ENCODE measurements around the gene LINGO4. TPM values are rescaled to one million over a fixed set of nuclear protein-coding genes. Genes with fewer than 3 reads are reported as not detected.

Gene LINGO4
- total RNA-seq, 1 experiment from 2014 or later, result 0.07 TPM

DNA sequence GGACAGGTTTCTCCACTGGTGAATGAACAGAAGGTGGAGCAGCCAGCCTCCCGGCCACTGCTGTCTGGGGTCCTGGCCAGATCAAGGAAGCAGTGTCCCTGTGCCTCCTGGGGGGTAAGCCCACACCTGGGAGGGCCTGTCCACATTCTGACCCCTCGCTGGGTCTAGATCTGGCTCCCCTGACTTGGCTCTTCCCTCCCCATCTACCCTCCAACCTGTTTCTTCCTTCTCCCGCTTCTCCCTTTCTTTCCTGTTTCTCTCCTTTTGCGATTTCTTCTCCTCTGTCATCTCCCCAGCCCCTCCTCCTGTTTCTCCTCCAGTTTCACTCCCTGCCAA, 26.0 kb upstream of the LINGO4 start:
- Histone ChIP-seq H3K4me1 (ENCODE audit: low read length) (no peaks in the 10 kb centered on the region), H3K36me3 (ENCODE audit: insufficient read depth, low read length) (no peaks in the 10 kb centered on the region), H3K4me3 (ENCODE audit: low read length) (no peak overlapping the region), H4K20me1 (ENCODE audit: insufficient read depth, low read depth, low read length) (no peaks in the 10 kb centered on the region), H3K9me2 (replicated peaks; ENCODE audit: insufficient read depth, low read length) (no peaks in the 10 kb centered on the region), H3K79me2 (ENCODE audit: low read length) (no peaks in the 10 kb centered on the region), H3K9me3 (ENCODE audit: low read length) (no peaks in the 10 kb centered on the region), H3K27ac (ENCODE audit: low read length) (no peak overlapping the region), H3K4me2 (ENCODE audit: low read depth, low read length, poor library complexity, severe bottlenecking) (no peak overlapping the region), H2AFZ (ENCODE audit: low read length) (no peak overlapping the region), H3K9ac (ENCODE audit: low read length) (no peak overlapping the region), H3K27me3 (ENCODE audit: low read length) (no peaks in the 10 kb centered on the region)
- no peak for DNase-seq

DNA sequence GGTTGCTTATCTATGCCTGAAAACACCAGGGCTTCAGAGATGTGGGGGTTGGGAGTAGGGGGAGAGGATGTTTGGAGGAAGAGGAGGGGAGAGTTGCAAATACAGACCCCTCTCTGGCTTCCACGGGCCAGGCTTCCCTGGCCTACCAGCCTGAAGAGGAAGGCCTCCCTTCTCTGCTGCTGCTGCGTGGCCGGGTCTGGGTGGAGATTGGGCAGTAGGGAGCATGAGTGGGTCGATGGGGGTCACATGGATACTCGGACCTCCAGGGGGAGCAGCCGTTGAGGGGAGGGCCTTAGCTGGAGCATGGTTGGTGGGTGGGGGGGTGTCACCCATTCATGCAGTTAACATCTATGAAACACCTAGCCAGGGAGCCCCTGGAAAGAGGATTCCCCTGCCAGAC, 24.8 kb upstream of the LINGO4 start:
- Histone ChIP-seq H4K20me1 (ENCODE audit: insufficient read depth, low read depth, low read length) (no peaks in the 10 kb centered on the region), H3K9ac (ENCODE audit: low read length) (no peak overlapping the region), H3K79me2 (ENCODE audit: low read length) (no peaks in the 10 kb centered on the region), H3K9me3 (ENCODE audit: low read length) (no peaks in the 10 kb centered on the region), H2AFZ (ENCODE audit: low read length) (no peak overlapping the region), H3K9me2 (replicated peaks; ENCODE audit: insufficient read depth, low read length) (no peaks in the 10 kb centered on the region), H3K4me1 (ENCODE audit: low read length) (no peaks in the 10 kb centered on the region), H3K27me3 (ENCODE audit: low read length) (no peaks in the 10 kb centered on the region), H3K4me3 (ENCODE audit: low read length) (no peak overlapping the region), H3K27ac (ENCODE audit: low read length) (no peak overlapping the region), H3K4me2 (ENCODE audit: low read depth, low read length, poor library complexity, severe bottlenecking) (no peak overlapping the region), H3K36me3 (ENCODE audit: insufficient read depth, low read length) (no peaks in the 10 kb centered on the region)
- DNase-seq, result no peak

DNA sequence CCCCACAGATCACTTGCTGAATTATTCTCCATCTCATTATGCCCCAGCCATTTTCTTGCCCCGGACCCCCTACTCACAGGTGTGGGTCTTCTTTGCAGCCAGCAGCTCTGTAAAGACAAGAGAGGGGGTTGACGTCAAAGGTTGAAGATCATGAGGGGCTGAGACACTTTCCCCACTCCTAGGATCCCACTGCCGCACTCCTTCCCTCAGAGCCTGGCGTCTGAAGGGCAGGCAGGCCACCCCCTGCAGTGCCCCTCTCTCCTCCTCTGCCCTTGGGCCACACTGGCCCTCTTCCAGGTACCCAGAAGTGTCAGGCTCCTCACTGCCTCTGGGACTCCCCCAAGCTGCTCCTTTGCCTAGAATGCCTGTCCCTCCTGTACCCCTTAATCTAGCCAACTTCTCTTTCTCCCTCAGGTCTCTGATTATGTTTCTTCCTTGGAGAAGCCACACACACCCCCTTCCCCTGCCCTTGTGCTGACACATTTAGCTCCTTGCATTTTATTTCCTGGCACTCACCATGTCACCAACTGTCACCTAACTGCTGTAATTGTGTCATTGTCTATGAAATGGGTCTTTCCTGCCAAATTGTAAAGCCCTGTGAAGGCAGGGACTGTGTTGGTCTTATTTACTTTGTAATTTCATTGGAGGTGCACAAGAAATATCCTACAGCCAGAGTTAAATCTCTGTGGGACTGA, 24.3 kb upstream of the LINGO4 start:
- Histone ChIP-seq H4K20me1 (ENCODE audit: insufficient read depth, low read depth, low read length) (no peaks in the 10 kb centered on the region), H3K27me3 (ENCODE audit: low read length) (no peaks in the 10 kb centered on the region), H3K79me2 (ENCODE audit: low read length) (no peaks in the 10 kb centered on the region), H2AFZ (ENCODE audit: low read length) (no peak overlapping the region), H3K4me1 (ENCODE audit: low read length) (no peaks in the 10 kb centered on the region), H3K36me3 (ENCODE audit: insufficient read depth, low read length) (no peaks in the 10 kb centered on the region), H3K27ac (ENCODE audit: low read length) (no peak overlapping the region), H3K9me3 (ENCODE audit: low read length) (no peaks in the 10 kb centered on the region), H3K9ac (ENCODE audit: low read length) (no peak overlapping the region), H3K4me2 (ENCODE audit: low read depth, low read length, poor library complexity, severe bottlenecking) (no peak overlapping the region), H3K9me2 (replicated peaks; ENCODE audit: insufficient read depth, low read length) (no peaks in the 10 kb centered on the region), H3K4me3 (ENCODE audit: low read length) (no peak overlapping the region)
- DNase-seq, result no peak

DNA sequence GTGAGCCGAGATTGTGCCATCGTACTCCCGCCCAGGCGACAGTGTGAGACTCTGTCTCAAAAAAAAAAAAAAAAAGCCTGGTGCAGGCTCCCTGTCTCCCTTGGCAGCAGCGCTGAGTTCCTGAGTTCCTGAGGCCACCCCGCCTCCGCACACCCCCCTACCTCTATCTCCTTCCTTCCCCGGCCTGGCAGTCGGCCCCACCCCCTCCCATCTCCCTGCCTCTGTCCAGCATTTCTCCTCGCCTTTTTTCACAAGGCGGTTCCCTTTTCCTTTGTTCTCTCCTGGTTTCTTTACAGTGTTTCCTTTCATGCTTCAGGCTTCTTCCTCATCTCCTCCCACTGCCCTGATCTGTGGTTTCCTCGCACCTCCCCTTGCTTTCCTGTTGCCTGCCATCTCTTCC, 23.7 kb upstream of the LINGO4 start:
- H3K9me2 ChIP-seq (replicated peaks; ENCODE audit: insufficient read depth, low read length), result no peaks in the 10 kb centered on the region
- H3K79me2 ChIP-seq (ENCODE audit: low read length), result no peaks in the 10 kb centered on the region
- H3K9ac ChIP-seq (ENCODE audit: low read length), result no peak overlapping the region
- H3K36me3 ChIP-seq (ENCODE audit: insufficient read depth, low read length), result no peaks in the 10 kb centered on the region
- no peak overlapping the region for H3K4me2 ChIP-seq (ENCODE audit: low read depth, low read length, poor library complexity, severe bottlenecking)
- no peaks in the 10 kb centered on the region for H3K9me3 ChIP-seq (ENCODE audit: low read length)
- no peak overlapping the region for H3K4me3 ChIP-seq (ENCODE audit: low read length)
- H3K4me1 ChIP-seq (ENCODE audit: low read length), result no peaks in the 10 kb centered on the region
- no peak for DNase-seq
- H3K27me3 ChIP-seq (ENCODE audit: low read length), result no peaks in the 10 kb centered on the region
- no peak overlapping the region for H3K27ac ChIP-seq (ENCODE audit: low read length)
- H2AFZ ChIP-seq (ENCODE audit: low read length), result no peak overlapping the region
- H4K20me1 ChIP-seq (ENCODE audit: insufficient read depth, low read depth, low read length), result no peaks in the 10 kb centered on the region

DNA sequence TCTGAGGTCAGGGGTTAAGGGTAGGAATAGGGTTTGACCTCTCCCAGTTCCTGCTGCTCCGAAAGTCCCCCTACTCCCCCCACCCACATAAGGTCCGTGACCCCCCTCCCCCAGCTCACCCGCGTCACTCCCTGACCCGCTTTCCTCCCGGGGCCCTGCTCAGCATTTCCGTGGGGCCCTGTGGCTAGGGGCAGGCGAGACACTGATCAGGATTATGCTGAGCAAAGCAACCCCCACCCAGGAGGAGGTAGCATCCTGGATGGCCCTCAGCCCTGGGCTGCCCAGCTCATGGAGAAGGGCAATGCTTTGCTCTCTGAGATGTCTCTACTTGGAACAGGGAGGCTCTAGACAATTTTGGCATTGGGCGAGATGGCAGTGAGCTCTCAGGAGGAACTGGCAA, 22.6 kb upstream of the LINGO4 start:
- no peaks in the 10 kb centered on the region for H3K36me3 ChIP-seq (ENCODE audit: insufficient read depth, low read length)
- no peaks in the 10 kb centered on the region for H3K79me2 ChIP-seq (ENCODE audit: low read length)
- no peak for DNase-seq
- H3K4me1 ChIP-seq (ENCODE audit: low read length), result no peaks in the 10 kb centered on the region
- no peaks in the 10 kb centered on the region for H3K9me3 ChIP-seq (ENCODE audit: low read length)
- no peak overlapping the region for H3K4me2 ChIP-seq (ENCODE audit: low read depth, low read length, poor library complexity, severe bottlenecking)
- no peaks in the 10 kb centered on the region for H4K20me1 ChIP-seq (ENCODE audit: insufficient read depth, low read depth, low read length)
- H3K4me3 ChIP-seq (ENCODE audit: low read length), result no peak overlapping the region
- H3K9ac ChIP-seq (ENCODE audit: low read length), result no peak overlapping the region
- no peaks in the 10 kb centered on the region for H3K27me3 ChIP-seq (ENCODE audit: low read length)
- no peaks in the 10 kb centered on the region for H3K9me2 ChIP-seq (replicated peaks; ENCODE audit: insufficient read depth, low read length)
- no peak overlapping the region for H3K27ac ChIP-seq (ENCODE audit: low read length)
- no peak overlapping the region for H2AFZ ChIP-seq (ENCODE audit: low read length)

DNA sequence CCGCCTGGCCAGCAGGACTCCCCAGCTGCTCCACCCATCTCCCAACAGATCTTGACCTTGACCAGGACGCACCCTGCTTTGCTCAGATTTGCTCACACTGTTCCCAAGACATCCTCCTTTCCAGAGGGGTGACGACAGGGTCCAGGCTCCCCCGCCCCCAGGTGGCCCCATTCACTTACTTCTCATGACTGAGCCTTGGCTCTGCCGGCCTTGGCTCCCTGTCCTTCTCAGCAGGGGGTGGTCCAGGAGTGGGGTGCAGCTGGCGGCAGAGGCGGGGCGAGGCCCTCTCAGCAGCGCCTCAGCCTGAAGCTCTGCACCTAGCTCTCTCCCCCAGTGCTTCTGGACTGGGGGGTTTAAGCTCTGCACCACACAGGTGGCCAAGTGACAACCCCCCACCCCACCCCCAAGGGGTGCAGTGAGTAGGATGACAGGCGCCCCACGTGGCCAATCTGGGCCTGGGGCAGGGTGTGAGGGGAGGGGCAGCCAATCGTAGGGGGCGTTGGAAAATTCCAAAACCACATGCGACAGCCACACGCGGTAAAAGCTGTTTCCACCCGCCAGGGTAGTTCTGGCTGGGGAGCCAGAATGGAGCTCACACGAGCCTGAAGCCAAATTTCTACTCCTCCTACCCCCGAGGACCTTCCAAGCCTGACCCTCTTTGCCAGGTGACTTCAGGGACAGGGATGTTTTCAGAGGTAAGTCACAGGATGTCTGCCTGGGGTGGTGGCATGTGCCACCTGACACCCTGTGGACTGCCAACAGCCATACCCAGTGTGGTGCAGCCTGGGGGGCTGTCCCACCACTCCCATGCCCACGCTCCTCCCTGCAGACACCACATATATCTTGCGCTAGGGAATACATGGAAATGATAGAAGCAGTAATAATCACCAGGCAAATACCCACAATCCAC, 20.8 kb upstream of the LINGO4 start:
- no peak overlapping the region for H3K4me3 ChIP-seq (ENCODE audit: low read length)
- no peak for DNase-seq
- H3K27me3 ChIP-seq (ENCODE audit: low read length), result no peaks in the 10 kb centered on the region
- H3K36me3 ChIP-seq (ENCODE audit: insufficient read depth, low read length), result no peaks in the 10 kb centered on the region
- H3K9ac ChIP-seq (ENCODE audit: low read length), result no peak overlapping the region
- H3K4me1 ChIP-seq (ENCODE audit: low read length), result no peaks in the 10 kb centered on the region
- H3K9me2 ChIP-seq (replicated peaks; ENCODE audit: insufficient read depth, low read length), result no peaks in the 10 kb centered on the region
- H3K4me2 ChIP-seq (ENCODE audit: low read depth, low read length, poor library complexity, severe bottlenecking), result no peak overlapping the region
- no peaks in the 10 kb centered on the region for H4K20me1 ChIP-seq (ENCODE audit: insufficient read depth, low read depth, low read length)
- no peaks in the 10 kb centered on the region for H3K79me2 ChIP-seq (ENCODE audit: low read length)
- H3K9me3 ChIP-seq (ENCODE audit: low read length), result no peaks in the 10 kb centered on the region
- no peak overlapping the region for H2AFZ ChIP-seq (ENCODE audit: low read length)
- no peak overlapping the region for H3K27ac ChIP-seq (ENCODE audit: low read length)

DNA sequence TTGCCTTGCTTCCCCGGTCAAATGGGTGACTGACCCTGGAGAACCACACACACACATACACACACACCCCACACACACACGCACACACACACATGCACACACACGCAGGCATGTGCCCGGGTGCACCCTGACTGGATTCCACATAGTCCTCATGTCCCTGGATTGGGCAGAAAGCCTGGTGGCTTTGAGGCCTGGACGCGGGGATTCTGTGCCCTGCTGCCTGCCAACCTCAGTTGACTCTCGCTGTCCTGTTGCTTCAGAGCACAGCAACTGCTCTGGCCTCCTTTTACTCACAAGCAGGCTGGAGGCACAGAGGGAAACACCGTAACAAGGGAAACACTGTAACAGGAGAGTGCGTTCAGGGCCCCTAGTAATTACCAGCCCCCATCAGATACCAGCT, 20.0 kb upstream of the LINGO4 start:
- Histone ChIP-seq H3K36me3 (ENCODE audit: insufficient read depth, low read length) (no peaks in the 10 kb centered on the region), H3K9ac (ENCODE audit: low read length) (no peak overlapping the region), H3K27ac (ENCODE audit: low read length) (no peak overlapping the region), H3K27me3 (ENCODE audit: low read length) (no peaks in the 10 kb centered on the region), H4K20me1 (ENCODE audit: insufficient read depth, low read depth, low read length) (no peaks in the 10 kb centered on the region), H3K4me3 (ENCODE audit: low read length) (no peak overlapping the region), H3K4me2 (ENCODE audit: low read depth, low read length, poor library complexity, severe bottlenecking) (no peak overlapping the region), H3K79me2 (ENCODE audit: low read length) (no peaks in the 10 kb centered on the region), H3K9me2 (replicated peaks; ENCODE audit: insufficient read depth, low read length) (no peaks in the 10 kb centered on the region), H2AFZ (ENCODE audit: low read length) (no peak overlapping the region), H3K9me3 (ENCODE audit: low read length) (no peaks in the 10 kb centered on the region), H3K4me1 (ENCODE audit: low read length) (no peaks in the 10 kb centered on the region)
- DNase-seq, result no peak

DNA sequence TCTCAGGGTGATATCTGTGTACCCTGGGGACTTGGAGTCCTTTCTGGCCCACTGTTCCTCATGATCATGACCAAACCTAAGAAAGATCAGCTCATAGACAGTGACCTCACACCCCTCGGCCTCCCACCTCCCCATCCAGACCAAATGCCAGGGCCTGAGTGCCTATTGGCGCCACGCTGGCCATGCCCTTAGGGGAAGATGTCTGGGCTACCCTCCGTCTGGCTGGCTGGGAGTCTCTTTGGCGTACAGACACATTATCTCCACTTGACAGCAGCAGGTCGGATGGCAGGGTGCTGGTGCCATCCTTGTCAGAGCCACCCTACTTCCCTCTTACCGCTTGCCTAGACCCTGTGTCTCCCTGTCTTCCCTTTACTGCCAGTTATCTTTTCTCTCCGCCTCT, 18.0 kb upstream of the LINGO4 start:
- Histone ChIP-seq H3K27me3 (ENCODE audit: low read length) (no peaks in the 10 kb centered on the region), H3K9me3 (ENCODE audit: low read length) (no peaks in the 10 kb centered on the region), H3K4me3 (ENCODE audit: low read length) (no peak overlapping the region), H3K9me2 (replicated peaks; ENCODE audit: insufficient read depth, low read length) (no peaks in the 10 kb centered on the region), H2AFZ (ENCODE audit: low read length) (no peak overlapping the region), H3K27ac (ENCODE audit: low read length) (no peak overlapping the region), H3K36me3 (ENCODE audit: insufficient read depth, low read length) (no peaks in the 10 kb centered on the region), H3K79me2 (ENCODE audit: low read length) (no peaks in the 10 kb centered on the region), H3K4me1 (ENCODE audit: low read length) (no peaks in the 10 kb centered on the region), H4K20me1 (ENCODE audit: insufficient read depth, low read depth, low read length) (no peaks in the 10 kb centered on the region), H3K4me2 (ENCODE audit: low read depth, low read length, poor library complexity, severe bottlenecking) (no peak overlapping the region), H3K9ac (ENCODE audit: low read length) (no peak overlapping the region)
- no peak for DNase-seq
